Measurements from ENCODE around the gene ITGB4.

GRCh38 chr17:75722076-75722475 is 817 bp downstream of the ITGB4 start:
- no peak for TF ChIP-seq LEF1 (IDR thresholded peaks at IDR 0.05; ENCODE audit: borderline replicate concordance)
- no peak for TF ChIP-seq NFRKB (IDR thresholded peaks at IDR 0.05)
- no peak for TF ChIP-seq SUZ12 (IDR thresholded peaks at IDR 0.05)
- TF ChIP-seq FOXM1 (IDR thresholded peaks at IDR 0.05; ENCODE audit: borderline replicate concordance): no peak

Data from HEK293T (cell line).